PC-9 (cell line): ENCODE measurements around the gene TMEM214.

Experiments used
- EZH2 ChIP-seq: fragments of 200-600 bp; sonication (generic); IDR thresholded peaks from 2 replicates; pipeline ENCODE4 v1.8.0; 2017; ENCODE audit warnings: antibody characterized with exemption, low read depth
- TF ChIP-seq, protein P1 (sequence below): fragments of 200-600 bp; sonication (generic); conservative IDR thresholded peaks from 2 replicates; pipeline ENCODE4 v1.6.1; 2017; ENCODE audit warnings: mixed run types, antibody characterized with exemption, mild to moderate bottlenecking, moderate library complexity

- TF ChIP-seq, protein P1, sequence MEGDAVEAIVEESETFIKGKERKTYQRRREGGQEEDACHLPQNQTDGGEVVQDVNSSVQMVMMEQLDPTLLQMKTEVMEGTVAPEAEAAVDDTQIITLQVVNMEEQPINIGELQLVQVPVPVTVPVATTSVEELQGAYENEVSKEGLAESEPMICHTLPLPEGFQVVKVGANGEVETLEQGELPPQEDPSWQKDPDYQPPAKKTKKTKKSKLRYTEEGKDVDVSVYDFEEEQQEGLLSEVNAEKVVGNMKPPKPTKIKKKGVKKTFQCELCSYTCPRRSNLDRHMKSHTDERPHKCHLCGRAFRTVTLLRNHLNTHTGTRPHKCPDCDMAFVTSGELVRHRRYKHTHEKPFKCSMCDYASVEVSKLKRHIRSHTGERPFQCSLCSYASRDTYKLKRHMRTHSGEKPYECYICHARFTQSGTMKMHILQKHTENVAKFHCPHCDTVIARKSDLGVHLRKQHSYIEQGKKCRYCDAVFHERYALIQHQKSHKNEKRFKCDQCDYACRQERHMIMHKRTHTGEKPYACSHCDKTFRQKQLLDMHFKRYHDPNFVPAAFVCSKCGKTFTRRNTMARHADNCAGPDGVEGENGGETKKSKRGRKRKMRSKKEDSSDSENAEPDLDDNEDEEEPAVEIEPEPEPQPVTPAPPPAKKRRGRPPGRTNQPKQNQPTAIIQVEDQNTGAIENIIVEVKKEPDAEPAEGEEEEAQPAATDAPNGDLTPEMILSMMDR: no peak
- TF ChIP-seq EZH2: no peak
Measured at GRCh38 chr2:27009083-27009482, 23.7 kb upstream of the TMEM214 start.
